ENCODE measurements around the gene RASGRF2. TPM values are rescaled to one million over a fixed set of nuclear protein-coding genes. Genes with fewer than 3 reads are reported as not detected.

The RASGRF2 gene
- total and polyA plus RNA-seq, 2 of the 8 experiments (the other 6 are each of a cell fraction or from before 2014, with no cell fraction given): 2.6 to 29.5 TPM

- 0 out of 2 replicates have a peak overlapping the region, but pooled peaks have one; percentile 26 for H2BK20ac ChIP-seq (ENCODE audit: low read length)
- no peaks in the 10 kb centered on the region for H4K20me1 ChIP-seq (replicated peaks in 1 of 2; ENCODE audit: control insufficient read depth in 1 of 2, insufficient read depth in 2 of 2, low read length in 2 of 2)
- peak overlapping the region; percentile 35 for H2BK120ac ChIP-seq (replicated peaks; ENCODE audit: low read depth, low read length)
- ChIA-PET POLR2A (ENCODE audit: partially characterized antibody) (interaction anchor here (1.5 kb wide), 1 partner anchor 235 kb away, joined by 3 read pairs; no protein-coding TSS in a partner anchor), CTCF (ENCODE audit: partially characterized antibody) (interaction anchor here (0.6 to 3.1 kb wide), 23 partner anchors 7 to 386 kb away, joined by 3 to 29 read pairs (median 4); no protein-coding TSS in a partner anchor)
- H2BK5ac ChIP-seq (ENCODE audit: low read depth, low read length): 0 out of 2 replicates have a peak overlapping the region, but pooled peaks have one; percentile 26
- no peaks in the 10 kb centered on the region for H3K9me3 ChIP-seq (ENCODE audit: insufficient read depth in 2 of 2, low read depth in 1 of 2, low read length in 1 of 2)
- DNase-seq (ENCODE audit: low read depth in 1 of 2, low spot score in 2 of 2) (no peak), FAIRE-seq (no peak)
- no peak overlapping the region for H3K23ac ChIP-seq (ENCODE audit: insufficient read length)
- H3K27me3 ChIP-seq (replicated peaks in 1 of 4; ENCODE audit: control insufficient read depth in 3 of 4, extremely low read depth in 1 of 4, insufficient read depth in 3 of 4, low read length in 3 of 4): no peaks in the 10 kb centered on the region
- H3K4me2 ChIP-seq (ENCODE audit: insufficient read depth in 1 of 2, low read depth in 2 of 2, low read length in 2 of 2): no peak overlapping the region
- no peak overlapping the region for H3K4me3 ChIP-seq (ENCODE audit: extremely low read depth in 1 of 4, insufficient read depth in 2 of 4, low read depth in 3 of 4, low read length in 4 of 4)
- H3K36me3 ChIP-seq (ENCODE audit: control insufficient read depth in 2 of 4, insufficient read depth in 4 of 4, low read length in 3 of 4): no peaks in the 10 kb centered on the region
- H2AFZ ChIP-seq (ENCODE audit: low read length): no peak overlapping the region
- no peak overlapping the region for H2BK15ac ChIP-seq (ENCODE audit: low read length)
- H3K23me2 ChIP-seq (ENCODE audit: low read depth, low read length): no peaks in the 10 kb centered on the region
- no peak overlapping the region for H3K18ac ChIP-seq (ENCODE audit: extremely low read depth, low read length)
- H4K8ac ChIP-seq (ENCODE audit: extremely low read depth, insufficient read depth, low read length): no peak overlapping the region
- no peak overlapping the region for H3K4ac ChIP-seq (replicated peaks; ENCODE audit: insufficient read length, low read depth, low read length)
- peak overlapping the region; percentile 45; the same call in 1 of the 2 replicates for H2BK12ac ChIP-seq (ENCODE audit: low read depth, low read length)
- 87% methylated on average over 3 of the region's 3 CpGs; no CpG with 5 or more reads in 1 of the 2 experiments for WGBS, 2 experiments (ENCODE audit: extremely low coverage in 1 of 2, insufficient coverage in 1 of 2, insufficient read length in 1 of 2, insufficient replicate concordance in 2 of 2, low coverage in 1 of 2, low lambda C conversion rate in 2 of 2, missing lambda C conversion rate in 1 of 2)
- no peak overlapping the region for H3K56ac ChIP-seq (replicated peaks; ENCODE audit: insufficient read length, low read depth, low read length)
- peak overlapping the region; percentile 40 for H4K91ac ChIP-seq (replicated peaks; ENCODE audit: insufficient read length, low read length)
- H3K27ac ChIP-seq (ENCODE audit: low read depth, low read length): no peak overlapping the region
- H3K14ac ChIP-seq (ENCODE audit: insufficient read length): no peak overlapping the region
- no peaks in the 10 kb centered on the region for H3K79me2 ChIP-seq (ENCODE audit: control insufficient read depth in 1 of 2, insufficient read depth in 2 of 2, low read length in 2 of 2)
- H3K4me1 ChIP-seq (replicated peaks in 1 of 4; ENCODE audit: control insufficient read depth in 3 of 4, insufficient read depth in 4 of 4, low read length in 3 of 4): no peaks in the 10 kb centered on the region
- no peaks in the 10 kb centered on the region for H3K79me1 ChIP-seq (ENCODE audit: low read depth, low read length)
- H4K5ac ChIP-seq (ENCODE audit: insufficient read length, low read depth, low read length): no peak overlapping the region
- H2AK5ac ChIP-seq (ENCODE audit: low read depth, low read length): no peak overlapping the region
- no peak overlapping the region for H3K9ac ChIP-seq (replicated peaks in 1 of 4; ENCODE audit: extremely low read depth in 1 of 4, low read depth in 3 of 4, low read length in 3 of 4)
- TF ChIP-seq KDM5A (IDR thresholded peaks at IDR 0.05; ENCODE audit: low read length) (no peak), JUN (IDR thresholded peaks at IDR 0.05; ENCODE audit: low read depth, low read length) (no peak), PHF8 (conservative IDR thresholded peaks at IDR 0.05; ENCODE audit: low read depth, low read length) (no peak), EP300 (IDR thresholded peaks at IDR 0.05; ENCODE audit: borderline replicate concordance in 1 of 2, low read depth in 2 of 2, low read length in 2 of 2) (no peak), GTF2F1 (IDR thresholded peaks at IDR 0.05; ENCODE audit: borderline replicate concordance, low read depth, low read length) (no peak), HDAC6 (IDR thresholded peaks at IDR 0.05; ENCODE audit: low read depth, low read length) (no peak), BCL11A (IDR thresholded peaks at IDR 0.05; ENCODE audit: low read depth in 2 of 2, low read length in 2 of 2) (no peak), CHD2 (IDR thresholded peaks at IDR 0.05; ENCODE audit: low read length) (no peak), RBBP5 (IDR thresholded peaks at IDR 0.05; ENCODE audit: borderline replicate concordance, low read depth, low read length) (no peak), TCF12 (IDR thresholded peaks at IDR 0.05; ENCODE audit: low read depth, low read length) (no peak), SP1 (IDR thresholded peaks at IDR 0.05; ENCODE audit: low read depth, low read length) (no peak), SIX5 (IDR thresholded peaks at IDR 0.05; ENCODE audit: low read depth, low read length) (no peak)
These were observed 23.3 kb upstream of the RASGRF2 start for GRCh38 chr5:80936881-80937280.

All from H1 (cell line).